ENCODE measurements around the gene CD70. TPM values are rescaled to one million over a fixed set of nuclear protein-coding genes. Genes with fewer than 3 reads are reported as not detected.
"Not testable (repeated sequence)": the region's sequence is repeated elsewhere in the genome, so short reads cannot be mapped to it uniquely, and the experiment has no call there.

CD70 gene
- total RNA-seq, 4 donors from 2014 or later: 2.2 TPM; not detected in 3

- no peak overlapping the region for H3K4me3 ChIP-seq
- no peak for TF ChIP-seq POLR2AphosphoS5 (IDR thresholded peaks at IDR 0.05)
- no peak for TF ChIP-seq EP300 (IDR thresholded peaks at IDR 0.05)
- no peak for TF ChIP-seq CTCF (IDR thresholded peaks at IDR 0.05)
- no peak for TF ChIP-seq POLR2A (IDR thresholded peaks at IDR 0.05)
- peak; percentile 67 for ATAC-seq
- H3K36me3 ChIP-seq: no peaks in the 10 kb centered on the region
- peaks cover 31% of the 10 kb centered on the region for H3K27me3 ChIP-seq
- WGBS, 2 donors (ENCODE audit: low coverage in 1 of 2): 80% methylated on average over 1 of the region's 4 CpGs; no CpG with 5 or more reads in 1 of the 2 donors
- H3K9me3 ChIP-seq: peaks cover 0 to 19% (median 0%) of the 10 kb centered on the region in 3 donors
- H3K4me1 ChIP-seq: no peaks in the 10 kb centered on the region
- H3K27ac ChIP-seq: no peak overlapping the region
These were observed 18.7 kb downstream of the CD70 start for GRCh38 chr19:6572217-6572616.

GRCh38 chr19:6571167-6571566 lies 19.8 kb downstream of the CD70 start:
- peaks cover 0 to 19% (median 0%) of the 10 kb centered on the region in 3 donors for H3K9me3 ChIP-seq
- no peak overlapping the region for H3K27ac ChIP-seq
- peaks cover 35% of the 10 kb centered on the region for H3K27me3 ChIP-seq
- no peaks in the 10 kb centered on the region for H3K4me1 ChIP-seq
- H3K36me3 ChIP-seq: no peaks in the 10 kb centered on the region
- no peak for ATAC-seq
- H3K4me3 ChIP-seq: no peak overlapping the region
- no peak for TF ChIP-seq POLR2A (IDR thresholded peaks at IDR 0.05)
- no peak for TF ChIP-seq EP300 (IDR thresholded peaks at IDR 0.05)
- TF ChIP-seq POLR2AphosphoS5 (IDR thresholded peaks at IDR 0.05): no peak
- no peak for TF ChIP-seq CTCF (IDR thresholded peaks at IDR 0.05)

- TF ChIP-seq CTCF (IDR thresholded peaks at IDR 0.05): no peak
- TF ChIP-seq EP300 (IDR thresholded peaks at IDR 0.05): no peak
- TF ChIP-seq POLR2AphosphoS5 (IDR thresholded peaks at IDR 0.05): no peak
- no peak for TF ChIP-seq POLR2A (IDR thresholded peaks at IDR 0.05)
- H3K4me1 ChIP-seq: no peaks in the 10 kb centered on the region
- H3K4me3 ChIP-seq: no peak overlapping the region
- H3K27ac ChIP-seq: no peak overlapping the region
- 66 to 82% methylated on average over 3 of the region's 3 CpGs for WGBS, 2 donors (ENCODE audit: low coverage in 1 of 2)
- peaks cover 35% of the 10 kb centered on the region for H3K27me3 ChIP-seq
- H3K36me3 ChIP-seq: no peaks in the 10 kb centered on the region
- ATAC-seq: no peak
- H3K9me3 ChIP-seq: peaks cover 0 to 19% (median 0%) of the 10 kb centered on the region in 3 donors
These were observed 20.2 kb downstream of the CD70 start for GRCh38 chr19:6570764-6571163.

GRCh38 chr19:6568816-6569215 lies 22.1 kb downstream of the CD70 start:
- no peaks in the 10 kb centered on the region for H3K36me3 ChIP-seq
- no peak for ATAC-seq
- no peak overlapping the region for H3K27ac ChIP-seq
- no peaks in the 10 kb centered on the region for H3K4me1 ChIP-seq
- 54 to 72% methylated on average over 3 of the region's 3 CpGs for WGBS, 2 donors (ENCODE audit: low coverage in 1 of 2)
- peaks cover 39% of the 10 kb centered on the region for H3K27me3 ChIP-seq
- no peak overlapping the region for H3K4me3 ChIP-seq
- peaks cover 0 to 29% (median 0%) of the 10 kb centered on the region in 3 donors for H3K9me3 ChIP-seq
- TF ChIP-seq EP300 (IDR thresholded peaks at IDR 0.05) (no peak), POLR2A (IDR thresholded peaks at IDR 0.05) (no peak), POLR2AphosphoS5 (IDR thresholded peaks at IDR 0.05) (no peak), CTCF (IDR thresholded peaks at IDR 0.05) (no peak)

GRCh38 chr19:6568010-6568526 lies 22.9 kb downstream of the CD70 start:
- Histone ChIP-seq H3K27ac (no peak overlapping the region), H3K4me1 (no peaks in the 10 kb centered on the region), H3K9me3 (peaks cover 0 to 36% (median 0%) of the 10 kb centered on the region in 3 donors), H3K36me3 (no peaks in the 10 kb centered on the region), H3K27me3 (peaks cover 40% of the 10 kb centered on the region), H3K4me3 (no peak overlapping the region)
- WGBS, 2 donors (ENCODE audit: low coverage in 1 of 2): 38 to 47% methylated on average over 5 to 7 of the region's 8 CpGs
- TF ChIP-seq POLR2AphosphoS5 (IDR thresholded peaks at IDR 0.05): no peak
- TF ChIP-seq POLR2A (IDR thresholded peaks at IDR 0.05): no peak
- TF ChIP-seq EP300 (IDR thresholded peaks at IDR 0.05): no peak
- no peak for TF ChIP-seq CTCF (IDR thresholded peaks at IDR 0.05)
- no peak for ATAC-seq

GRCh38 chr19:6566727-6567126 lies 24.2 kb downstream of the CD70 start:
- not testable (repeated sequence) for ATAC-seq, H3K4me3 ChIP-seq, H3K27ac ChIP-seq, H3K4me1 ChIP-seq, H3K36me3 ChIP-seq
- Histone ChIP-seq H3K9me3 (peaks cover 0 to 30% (median 0%) of the 10 kb centered on the region in 3 donors), H3K27me3 (peaks cover 41% of the 10 kb centered on the region)
- 59 to 62% methylated on average over 2 to 3 of the region's 3 CpGs for WGBS, 2 donors (ENCODE audit: low coverage in 1 of 2)
